C1 segment of cervical spinal cord (tissue), 14 donors: ENCODE data around the gene DLX5.

ENCODE experiments used
- DNase-seq, 14 donors: peaks; one replicate each; lab custom pipeline; 2025; lab: John Stamatoyannopoulos, UW

The DLX5 gene

GRCh38 chr7:97018791-97019531, 5.7 kb downstream of the DLX5 start:
- no peak for DNase-seq

- no peak for DNase-seq
Observed at GRCh38 chr7:97018126-97018601, 6.5 kb downstream of the DLX5 start.

DNA sequence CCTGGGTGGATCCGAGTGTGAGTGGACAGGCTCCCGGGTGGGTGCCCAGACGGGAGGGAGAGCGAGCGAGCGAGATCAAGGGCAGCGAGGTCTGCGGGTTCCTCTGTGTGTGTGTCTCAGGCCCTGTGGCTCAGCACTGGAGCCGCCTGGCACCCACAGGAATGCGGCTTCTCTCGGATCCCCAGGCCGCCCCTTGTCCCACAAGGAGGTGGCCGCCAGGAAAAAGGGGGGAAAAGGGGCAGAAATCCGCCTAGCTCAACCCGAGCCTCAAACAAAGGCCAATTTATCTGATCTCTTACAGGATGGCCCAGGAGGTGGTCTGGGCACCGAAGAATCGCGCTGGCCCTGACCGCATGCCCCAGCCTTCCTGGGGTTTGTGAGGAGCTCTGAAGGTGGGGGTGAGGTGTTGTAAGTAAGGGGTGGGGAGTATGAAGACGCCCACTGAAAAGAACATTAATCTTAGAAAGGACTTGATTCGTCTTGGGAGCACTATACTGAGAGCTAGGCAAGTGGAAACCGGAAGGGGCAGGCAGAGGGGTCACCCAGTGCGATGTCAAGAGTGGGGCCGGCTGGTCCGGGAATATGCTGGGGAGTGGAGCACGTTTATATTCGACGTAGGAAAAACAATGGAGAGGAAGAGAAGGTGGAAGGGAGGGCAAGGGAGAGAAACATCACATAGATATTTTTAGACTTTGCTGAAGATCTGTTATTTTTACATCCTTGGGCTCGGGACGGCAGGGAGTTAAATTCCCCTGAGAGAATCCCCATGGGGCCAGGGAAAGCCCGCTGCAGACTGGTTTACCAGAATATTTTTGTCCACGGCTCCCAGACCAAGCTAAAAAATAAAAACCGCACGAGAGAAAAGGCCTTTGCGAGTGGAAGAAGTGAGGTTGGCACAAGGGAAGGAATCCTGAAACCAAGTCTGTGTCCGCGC, 7.2 kb downstream of the DLX5 start:
- no peak for DNase-seq

- no peak for DNase-seq
Observed at GRCh38 chr7:97016381-97017191, 8.0 kb downstream of the DLX5 start.

- DNase-seq, result no peak
Observed at GRCh38 chr7:97015756-97016380, 8.8 kb downstream of the DLX5 start.

- DNase-seq, result no peak
Observed at GRCh38 chr7:97015279-97015678, 9.4 kb downstream of the DLX5 start.

GRCh38 chr7:97014145-97014750, 10.4 kb downstream of the DLX5 start:
- no peak for DNase-seq

DNA sequence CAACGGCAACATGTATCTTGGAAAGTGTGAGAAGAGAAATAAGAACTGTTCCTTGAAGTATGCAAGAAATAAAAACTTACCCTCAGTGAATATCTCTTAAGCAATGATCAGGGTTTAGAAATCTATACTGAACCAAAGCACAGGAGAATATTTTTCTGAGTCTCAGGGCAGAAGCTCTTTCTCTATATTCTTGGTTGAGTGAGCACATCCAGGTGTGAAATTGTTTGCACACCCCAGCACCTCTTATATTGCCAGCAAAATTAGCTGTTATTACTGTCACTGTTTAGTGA, 10.8 kb downstream of the DLX5 start:
- DNase-seq, result no peak

GRCh38 chr7:97013134-97013844, 11.3 kb downstream of the DLX5 start:
- no peak for DNase-seq

- DNase-seq, result no peak
Observed at GRCh38 chr7:97012365-97013133, 12.1 kb downstream of the DLX5 start.

- DNase-seq, result no peak
Observed at GRCh38 chr7:97011536-97012364, 12.9 kb downstream of the DLX5 start.

- no peak for DNase-seq
Observed at GRCh38 chr7:97011104-97011503, 13.5 kb downstream of the DLX5 start.

- no peak for DNase-seq
Observed at GRCh38 chr7:97009753-97010732, 14.6 kb downstream of the DLX5 start.

DNA sequence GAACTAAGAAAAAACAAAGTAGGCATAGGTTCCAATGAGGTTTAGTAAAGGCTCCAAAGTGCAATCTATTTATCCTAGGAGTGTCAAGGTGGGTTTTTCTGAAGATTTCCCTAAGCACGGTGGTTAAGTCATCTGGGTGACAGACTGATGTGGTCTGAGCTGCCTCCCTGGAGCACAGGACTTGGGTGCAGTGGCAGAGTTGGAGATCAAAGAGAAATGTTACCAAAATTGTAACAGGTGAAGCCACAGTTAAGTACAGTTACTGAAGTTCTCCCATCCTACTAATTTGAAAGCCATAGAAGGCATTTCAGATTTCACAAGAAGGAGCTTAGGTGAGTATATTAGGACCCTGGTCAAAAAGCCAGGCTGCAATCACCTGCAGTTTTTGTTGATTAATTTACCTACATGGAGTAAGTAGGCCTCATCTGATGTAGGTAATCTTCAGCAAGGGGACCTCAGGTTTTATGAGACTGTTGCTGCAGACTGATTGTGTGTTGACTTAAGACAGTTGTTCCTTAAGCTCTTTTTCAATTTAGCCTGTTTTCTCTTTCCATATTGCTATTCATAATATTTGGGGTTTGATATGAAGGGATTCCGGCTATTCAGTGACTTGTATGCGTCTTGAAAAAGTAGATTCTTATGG, 16.2 kb downstream of the DLX5 start:
- no peak for DNase-seq

DNA sequence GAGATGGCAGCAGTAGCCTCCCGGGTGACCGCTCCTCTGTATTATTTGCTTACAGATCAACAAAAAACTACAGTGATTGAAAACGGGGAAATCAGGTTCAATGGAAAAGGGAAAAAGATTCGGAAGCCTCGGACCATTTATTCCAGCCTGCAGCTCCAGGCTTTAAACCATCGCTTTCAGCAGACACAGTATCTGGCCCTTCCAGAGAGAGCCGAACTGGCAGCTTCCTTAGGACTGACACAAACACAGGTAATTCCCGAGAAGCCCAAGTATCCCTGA, 17.1 kb downstream of the DLX5 start:
- no peak for DNase-seq

DNA sequence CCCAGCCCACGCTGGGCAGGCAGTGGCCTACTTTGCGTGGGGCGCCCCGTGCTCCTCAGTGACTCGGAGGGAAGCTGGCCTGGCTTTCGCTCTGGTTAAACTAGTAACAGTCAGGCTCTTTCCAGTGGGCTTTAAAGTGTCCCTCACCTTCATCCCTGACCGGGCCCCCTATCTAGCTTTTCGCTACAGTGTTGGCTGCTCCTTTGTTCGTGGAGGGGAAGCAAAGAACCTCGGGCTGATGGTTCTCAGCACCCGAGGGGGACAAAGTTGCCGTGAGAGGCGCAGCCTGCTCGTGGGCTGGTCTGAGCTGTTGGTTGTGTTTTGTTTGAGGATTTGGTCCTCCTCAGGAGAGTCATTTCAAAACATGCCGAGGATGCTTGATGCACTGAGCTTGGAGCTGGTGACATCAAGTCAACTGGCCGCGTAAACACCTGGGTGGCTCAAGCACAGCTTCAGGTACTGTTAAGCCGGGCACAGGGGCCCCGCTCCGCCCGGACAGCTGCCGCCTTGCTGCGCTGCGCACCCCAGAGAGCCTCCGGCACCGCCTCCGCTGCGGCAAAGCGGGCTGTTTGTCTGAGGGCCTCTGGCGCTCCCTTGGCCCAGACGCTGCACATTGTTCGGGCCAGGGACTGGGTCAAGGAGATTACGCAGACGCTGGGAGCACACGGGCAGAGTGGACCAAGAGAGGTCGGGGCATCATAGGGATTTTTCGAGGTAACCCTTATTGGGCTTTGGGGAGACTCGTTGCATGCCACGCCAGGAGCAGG, 17.6 kb downstream of the DLX5 start:
- DNase-seq, result no peak
